ENCODE results near the gene RANBP9.
A peak's percentile ranks its signal among the peaks of the same experiment; 100 is the strongest.

The RANBP9 gene

DNA sequence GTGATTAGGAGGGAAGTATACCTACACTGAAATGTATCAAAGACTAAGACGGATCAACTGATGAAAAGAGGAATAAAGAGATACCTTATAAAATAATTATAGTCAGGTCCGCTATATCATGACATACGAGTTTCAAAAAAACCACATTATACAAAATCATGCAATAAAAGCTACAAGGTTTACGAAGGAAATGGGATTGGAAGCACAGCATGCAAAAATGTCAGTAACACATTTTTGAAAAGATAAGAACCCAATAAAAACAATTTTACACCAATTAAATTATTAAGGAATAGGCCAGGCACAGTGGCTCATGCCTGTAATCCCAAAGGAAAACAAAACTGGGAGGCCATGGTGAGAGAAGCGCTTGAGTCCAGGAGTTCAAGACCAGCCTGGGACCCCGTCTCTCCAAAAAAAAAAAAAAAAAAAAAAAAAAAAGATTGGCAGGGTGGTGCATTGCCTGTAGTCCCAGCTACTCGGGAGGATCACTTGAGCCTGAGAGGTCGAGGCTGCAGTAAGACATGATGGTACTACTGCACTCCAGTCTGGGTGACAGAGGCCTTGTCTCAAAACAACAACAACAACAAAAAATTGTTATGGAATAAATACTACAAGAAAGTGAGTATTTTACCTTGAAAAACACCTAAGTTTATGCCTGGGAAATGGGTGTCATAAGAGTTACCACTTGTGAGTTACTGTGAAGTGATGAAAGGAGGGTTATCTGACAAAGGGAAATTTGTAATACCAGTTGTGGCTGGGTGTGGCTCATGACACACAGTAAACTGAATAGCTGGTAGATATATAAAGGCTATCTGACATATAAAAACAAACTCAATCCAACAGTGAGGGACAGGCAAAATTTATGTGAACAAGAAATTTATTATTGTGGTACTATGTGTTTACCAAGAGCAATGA is 45.2 kb downstream of the RANBP9 start (continued):
- no peak for TF ChIP-seq ZNF398 (tag by site-specific recombination; IDR thresholded peaks at IDR 0.05)
- no peak for TF ChIP-seq ZNF2 (tag by site-specific recombination; IDR thresholded peaks at IDR 0.05)
- TF ChIP-seq ZNF785 (tag by site-specific recombination; IDR thresholded peaks at IDR 0.05) = no peak
- no peak for TF ChIP-seq ZBTB8A (tag by site-specific recombination; IDR thresholded peaks at IDR 0.05)
- TF ChIP-seq ZNF670 (tag by site-specific recombination; IDR thresholded peaks at IDR 0.05; ENCODE audit: low read depth) = no peak
- TF ChIP-seq ZNF677 (tag by site-specific recombination; IDR thresholded peaks at IDR 0.05) = no peak
- no peak for TF ChIP-seq ZNF510 (tag by site-specific recombination; IDR thresholded peaks at IDR 0.05; ENCODE audit: insufficient replicate concordance)
- TF ChIP-seq KLF16 (tag by site-specific recombination; IDR thresholded peaks at IDR 0.05) = no peak
- no peak for TF ChIP-seq KLF10 (tag by site-specific recombination; IDR thresholded peaks at IDR 0.05)
- no peak for TF ChIP-seq SALL2 (tag by site-specific recombination; IDR thresholded peaks at IDR 0.05; ENCODE audit: borderline replicate concordance)
- TF ChIP-seq ZFP69B (tag by site-specific recombination; IDR thresholded peaks at IDR 0.05) = no peak
- no peak for TF ChIP-seq ZNF16 (tag by site-specific recombination; IDR thresholded peaks at IDR 0.05; ENCODE audit: low read depth)
- TF ChIP-seq ZNF366 (tag by site-specific recombination; conservative IDR thresholded peaks at IDR 0.05) = 0 out of 2 replicates have a peak, but pooled peaks have one; percentile 15
- TF ChIP-seq ZNF623 (tag by site-specific recombination; IDR thresholded peaks at IDR 0.05) = no peak

DNA sequence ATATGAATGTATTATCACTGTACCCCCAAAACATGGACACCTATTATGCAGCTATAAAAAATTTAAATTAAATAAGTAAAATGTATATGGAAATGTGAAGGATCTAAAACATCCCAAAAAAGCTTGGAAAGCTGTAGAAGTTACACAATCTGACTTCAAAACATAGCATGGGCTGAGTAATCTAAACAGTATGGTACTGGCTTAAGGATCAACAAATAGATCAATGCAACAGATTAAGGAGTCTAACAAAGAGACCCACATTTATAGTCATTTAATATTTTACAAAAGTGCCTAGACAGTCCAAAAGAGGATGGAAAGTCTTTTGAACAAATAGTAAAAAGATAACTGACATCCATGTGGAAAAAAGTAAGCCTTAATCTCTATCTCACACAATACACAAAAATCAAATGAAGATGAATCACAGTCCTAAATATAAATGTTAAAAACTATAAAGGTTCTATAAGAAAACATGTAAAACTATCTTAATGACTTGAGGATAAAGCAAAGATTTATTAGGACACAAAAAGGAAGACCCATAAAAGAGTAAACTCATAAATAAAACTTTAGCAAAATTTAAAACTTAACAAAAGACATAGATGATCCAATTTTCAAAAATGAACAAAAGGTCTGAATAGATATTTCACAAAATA is 46.8 kb downstream of the RANBP9 start:
- H3K27ac ChIP-seq (ENCODE audit: extremely low read depth, low read depth, low read length) = no peak overlapping the region
- no peak for TF ChIP-seq ZNF335 (tag by site-specific recombination; conservative IDR thresholded peaks at IDR 0.05)
- no peak for TF ChIP-seq ZNF37A (tag by site-specific recombination; IDR thresholded peaks at IDR 0.05)
- TF ChIP-seq, protein P1, sequence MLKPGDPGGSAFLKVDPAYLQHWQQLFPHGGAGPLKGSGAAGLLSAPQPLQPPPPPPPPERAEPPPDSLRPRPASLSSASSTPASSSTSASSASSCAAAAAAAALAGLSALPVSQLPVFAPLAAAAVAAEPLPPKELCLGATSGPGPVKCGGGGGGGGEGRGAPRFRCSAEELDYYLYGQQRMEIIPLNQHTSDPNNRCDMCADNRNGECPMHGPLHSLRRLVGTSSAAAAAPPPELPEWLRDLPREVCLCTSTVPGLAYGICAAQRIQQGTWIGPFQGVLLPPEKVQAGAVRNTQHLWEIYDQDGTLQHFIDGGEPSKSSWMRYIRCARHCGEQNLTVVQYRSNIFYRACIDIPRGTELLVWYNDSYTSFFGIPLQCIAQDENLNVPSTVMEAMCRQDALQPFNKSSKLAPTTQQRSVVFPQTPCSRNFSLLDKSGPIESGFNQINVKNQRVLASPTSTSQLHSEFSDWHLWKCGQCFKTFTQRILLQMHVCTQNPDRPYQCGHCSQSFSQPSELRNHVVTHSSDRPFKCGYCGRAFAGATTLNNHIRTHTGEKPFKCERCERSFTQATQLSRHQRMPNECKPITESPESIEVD (tag by site-specific recombination; IDR thresholded peaks at IDR 0.05) = peak; percentile 50; the same call in 1 of the 2 replicates
- TF ChIP-seq SP2 (tag by site-specific recombination; IDR thresholded peaks at IDR 0.05) = no peak
- TF ChIP-seq SCRT2 (tag by site-specific recombination; IDR thresholded peaks at IDR 0.05) = peak; percentile 58
- no peak overlapping the region for H3K4me3 ChIP-seq (ENCODE audit: low read depth, low read length)
- ChIA-PET CTCF (interaction anchor here (0.9 kb wide), 1 partner anchor 14 kb away, joined by 3 read pairs; no protein-coding TSS in a partner anchor), POLR2A (interaction anchor here (0.9 kb wide), 1 partner anchor 13 kb away, joined by 3 read pairs; no protein-coding TSS in a partner anchor)
- H3K4me1 ChIP-seq (ENCODE audit: control insufficient read depth, insufficient read depth, low read length) = peaks cover 27% of the 10 kb centered on the region
- H3K9me3 ChIP-seq (ENCODE audit: control insufficient read depth, insufficient read depth, low read depth, low read length) = no peaks in the 10 kb centered on the region
- H3K36me3 ChIP-seq (ENCODE audit: control insufficient read depth in 2 of 2, insufficient read depth in 1 of 2, low read length in 2 of 2) = no peaks in the 10 kb centered on the region

- H3K4me1 ChIP-seq (ENCODE audit: control insufficient read depth, insufficient read depth, low read length) = peaks cover 27% of the 10 kb centered on the region
- H3K36me3 ChIP-seq (ENCODE audit: control insufficient read depth in 2 of 2, insufficient read depth in 1 of 2, low read length in 2 of 2) = no peaks in the 10 kb centered on the region
- POLR2A ChIA-PET = interaction anchor here (0.9 kb wide), 1 partner anchor 14 kb away, joined by 3 read pairs; no protein-coding TSS in a partner anchor
- no peak overlapping the region for H3K27ac ChIP-seq (ENCODE audit: extremely low read depth, low read depth, low read length)
- no peak for TF ChIP-seq ZBTB20 (tag by site-specific recombination; IDR thresholded peaks at IDR 0.05)
- no peak for TF ChIP-seq ZNF548 (tag by site-specific recombination; IDR thresholded peaks at IDR 0.05)
- no peaks in the 10 kb centered on the region for H3K9me3 ChIP-seq (ENCODE audit: control insufficient read depth, insufficient read depth, low read depth, low read length)
- CTCF ChIA-PET = no interaction called here
- H3K4me3 ChIP-seq (ENCODE audit: low read depth, low read length) = no peak overlapping the region
These were observed 47.6 kb downstream of the RANBP9 start for GRCh38 chr6:13663986-13664385.
